Gastroesophageal sphincter (tissue), 3 donors: Measurements from ENCODE around the gene ERBB4.

Source experiments
- EP300 ChIP-seq: sonication (generic); formaldehyde crosslinking; IDR thresholded peaks from one replicate; pipeline ENCODE4 v1.6.1; 2017; ENCODE audit warnings: antibody characterized with exemption, mild to moderate bottlenecking
- POLR2A ChIP-seq, 2 donors: fragments of 450-650 bp; IDR thresholded peaks; one replicate each; pipeline ENCODE4 v1.6.1; 2017; ENCODE audit warnings: antibody characterized with exemption in 2 of 2, mild to moderate bottlenecking in 2 of 2, moderate library complexity in 1 of 2
- TF ChIP-seq, protein P1 (sequence below), 4 experiments: fragments of 200-600 bp in 2 of 4; fragments of 450-650 bp in 2 of 4; sonication (generic) in 1 of 4; IDR thresholded peaks; one replicate each; pipeline ENCODE4 v1.5.1; 2017 to 2019; ENCODE audit warnings: antibody characterized with exemption in 4 of 4, mild to moderate bottlenecking in 2 of 4, moderate library complexity in 2 of 4

DNA sequence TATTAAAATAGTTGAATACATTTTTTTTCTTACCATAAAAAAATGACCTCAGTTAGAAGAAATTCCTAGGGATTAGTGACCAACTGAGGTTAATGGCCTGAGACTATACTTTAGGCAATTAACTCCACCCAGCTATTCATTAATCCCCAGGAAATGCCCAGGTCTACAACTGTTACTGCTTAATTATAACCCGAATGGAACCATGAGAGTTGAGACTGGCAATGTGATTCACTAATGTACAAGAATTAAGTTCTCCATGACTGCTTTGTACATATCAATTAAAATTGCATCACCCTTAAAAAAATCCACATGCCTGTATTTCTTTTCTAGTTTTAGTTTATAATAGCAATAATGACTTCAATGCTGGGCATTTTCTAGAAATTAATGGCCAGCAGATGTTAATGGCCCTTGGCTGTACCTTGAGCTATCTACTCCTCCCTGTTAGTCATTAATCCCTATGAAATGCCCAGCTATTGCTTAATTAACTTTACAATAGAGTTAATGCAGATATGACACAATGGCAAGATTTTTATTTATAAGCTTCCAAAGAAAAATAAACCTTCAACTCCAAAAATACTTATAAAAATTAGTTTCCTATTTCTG, 44.1 kb downstream of the ERBB4 start:
- TF ChIP-seq, protein P1, sequence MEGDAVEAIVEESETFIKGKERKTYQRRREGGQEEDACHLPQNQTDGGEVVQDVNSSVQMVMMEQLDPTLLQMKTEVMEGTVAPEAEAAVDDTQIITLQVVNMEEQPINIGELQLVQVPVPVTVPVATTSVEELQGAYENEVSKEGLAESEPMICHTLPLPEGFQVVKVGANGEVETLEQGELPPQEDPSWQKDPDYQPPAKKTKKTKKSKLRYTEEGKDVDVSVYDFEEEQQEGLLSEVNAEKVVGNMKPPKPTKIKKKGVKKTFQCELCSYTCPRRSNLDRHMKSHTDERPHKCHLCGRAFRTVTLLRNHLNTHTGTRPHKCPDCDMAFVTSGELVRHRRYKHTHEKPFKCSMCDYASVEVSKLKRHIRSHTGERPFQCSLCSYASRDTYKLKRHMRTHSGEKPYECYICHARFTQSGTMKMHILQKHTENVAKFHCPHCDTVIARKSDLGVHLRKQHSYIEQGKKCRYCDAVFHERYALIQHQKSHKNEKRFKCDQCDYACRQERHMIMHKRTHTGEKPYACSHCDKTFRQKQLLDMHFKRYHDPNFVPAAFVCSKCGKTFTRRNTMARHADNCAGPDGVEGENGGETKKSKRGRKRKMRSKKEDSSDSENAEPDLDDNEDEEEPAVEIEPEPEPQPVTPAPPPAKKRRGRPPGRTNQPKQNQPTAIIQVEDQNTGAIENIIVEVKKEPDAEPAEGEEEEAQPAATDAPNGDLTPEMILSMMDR (IDR thresholded peaks at IDR 0.05), result no peak
- TF ChIP-seq POLR2A (IDR thresholded peaks at IDR 0.05) (no peak), EP300 (no peak)
